GM21737 (cell line): Measurements from ENCODE around the gene RERE.
"Not testable (repeated sequence)": the region's sequence is repeated elsewhere in the genome, so short reads cannot be mapped to it uniquely, and the experiment has no call there.

Experiments used
- ATAC-seq: cut with Tn5 transposase; IDR thresholded peaks from one replicate; pipeline ENCODE4 v1.9.1; 2021; ENCODE audit warnings: mild to moderate bottlenecking, moderate library complexity; ENCODE audit not compliant: unreplicated experiment

RERE gene

DNA sequence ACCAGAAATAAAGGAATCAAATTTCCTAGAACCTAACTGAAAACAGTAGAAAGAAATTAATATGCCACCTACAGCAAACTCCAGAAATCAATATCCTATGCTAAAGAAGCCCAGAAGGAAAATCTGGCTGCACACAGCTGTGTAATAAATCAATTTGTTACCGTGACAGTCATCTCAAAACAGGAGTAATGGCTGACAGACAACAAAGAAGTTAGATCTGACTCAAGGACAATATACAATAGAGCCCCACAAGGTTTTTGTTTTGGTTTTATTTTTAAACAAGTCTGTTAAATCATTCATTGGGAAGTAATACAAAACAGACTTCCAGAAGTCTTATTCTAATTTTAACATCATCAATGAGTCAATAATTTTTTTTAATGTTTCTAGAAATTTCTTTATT, 168.4 kb downstream of the RERE start:
- no peak for ATAC-seq

DNA sequence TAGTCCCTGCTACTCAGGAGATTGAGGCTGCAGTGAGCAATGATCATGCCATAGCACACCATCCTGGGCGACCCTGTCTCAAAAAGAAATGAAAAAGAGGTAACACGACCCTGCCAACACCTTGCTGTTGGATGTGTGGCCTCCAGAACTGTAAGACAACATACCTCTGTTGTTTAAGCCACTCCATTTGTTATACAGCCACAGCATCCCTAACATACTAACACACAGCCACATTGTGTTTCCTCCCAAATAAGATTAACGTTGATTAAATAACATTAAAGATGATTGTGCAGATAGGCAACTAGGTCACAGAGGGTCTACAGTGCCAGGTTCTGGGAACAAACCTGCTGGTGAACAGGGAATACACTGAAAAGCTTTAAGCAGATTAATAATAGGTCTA, 170.4 kb downstream of the RERE start:
- no peak for ATAC-seq

DNA sequence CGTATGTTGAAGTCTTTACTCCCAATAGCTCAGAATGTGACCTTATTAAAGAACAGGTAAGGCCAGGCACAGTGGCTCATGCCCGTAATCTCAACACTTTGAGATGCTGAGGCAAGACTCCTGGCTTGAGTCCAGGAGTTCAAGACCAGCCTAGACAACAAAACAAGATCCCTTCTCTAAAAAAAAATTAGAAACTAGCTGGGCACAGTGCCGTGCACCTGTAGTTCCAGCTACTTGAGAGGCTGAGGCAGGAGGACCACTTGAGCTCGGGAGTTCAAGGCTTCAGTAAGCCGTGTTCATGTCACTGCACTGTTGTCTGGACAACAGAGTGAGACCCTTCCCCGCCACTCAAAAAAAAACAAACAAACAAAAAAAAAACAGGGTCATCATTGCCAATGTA, 171.3 kb downstream of the RERE start:
- no peak for ATAC-seq

DNA sequence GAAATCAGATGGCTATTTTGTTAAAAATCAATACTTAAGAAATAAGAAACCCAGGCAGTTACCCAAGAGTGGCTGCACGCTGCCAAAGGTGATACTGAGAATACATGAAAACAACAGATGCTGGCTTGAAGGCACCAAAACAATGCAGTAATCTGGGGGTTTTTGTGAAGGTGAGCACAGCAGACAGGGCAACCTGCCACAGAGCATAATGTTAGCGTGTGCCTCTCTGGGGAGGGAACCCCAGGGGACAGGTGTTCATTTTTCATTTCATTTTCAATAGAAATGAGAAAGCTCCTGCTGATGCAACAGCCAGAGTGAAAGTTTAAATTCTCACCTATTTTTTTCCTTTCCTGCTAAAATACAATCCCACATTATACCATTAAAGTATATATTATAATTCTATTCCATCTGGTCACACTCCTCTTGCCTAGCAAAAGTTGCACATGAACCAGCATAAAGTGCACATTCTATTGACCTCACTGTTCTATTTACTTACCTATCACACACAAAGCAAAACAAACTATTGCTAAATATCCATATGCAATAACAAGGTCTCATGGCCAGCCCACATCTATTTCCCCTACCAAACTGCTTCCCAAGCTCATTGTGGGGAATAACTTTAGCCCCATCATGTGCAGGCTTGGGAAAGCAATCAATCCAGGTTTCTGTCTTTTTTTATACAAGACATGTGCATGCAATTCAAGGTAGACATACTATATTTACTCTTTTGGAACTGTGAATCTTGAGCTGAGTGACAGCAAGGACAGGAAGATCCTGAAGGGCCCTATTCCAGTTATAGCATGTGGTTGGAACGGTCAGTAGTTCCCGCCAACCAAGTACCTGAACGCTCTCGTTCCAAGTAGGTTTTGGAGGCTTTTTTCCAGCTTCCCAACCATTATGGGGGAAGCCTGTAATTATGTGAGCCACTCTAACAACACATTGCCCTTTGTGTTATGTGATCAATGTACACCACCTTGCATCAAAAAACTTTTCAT, 173.6 kb downstream of the RERE start:
- peak; percentile 83 for ATAC-seq

DNA sequence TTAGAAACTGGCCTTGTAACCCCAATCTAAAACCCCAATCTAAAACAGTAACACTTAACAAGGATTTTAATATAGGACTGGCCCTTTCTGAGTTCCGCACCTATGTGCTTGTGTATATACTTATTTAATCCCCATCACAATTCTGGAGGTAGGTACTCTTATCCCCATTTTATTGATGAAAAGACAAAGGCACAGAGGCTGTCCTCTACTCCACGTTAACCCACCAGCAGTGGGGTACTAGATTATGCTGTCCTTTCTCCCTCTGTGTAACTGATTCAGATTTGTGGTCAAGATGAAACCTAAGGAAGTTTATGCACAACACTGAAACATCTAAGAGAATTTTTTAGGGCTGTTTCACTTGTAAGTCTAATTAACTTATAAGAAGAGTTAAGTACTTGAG, 175.3 kb downstream of the RERE start:
- no peak for ATAC-seq

DNA sequence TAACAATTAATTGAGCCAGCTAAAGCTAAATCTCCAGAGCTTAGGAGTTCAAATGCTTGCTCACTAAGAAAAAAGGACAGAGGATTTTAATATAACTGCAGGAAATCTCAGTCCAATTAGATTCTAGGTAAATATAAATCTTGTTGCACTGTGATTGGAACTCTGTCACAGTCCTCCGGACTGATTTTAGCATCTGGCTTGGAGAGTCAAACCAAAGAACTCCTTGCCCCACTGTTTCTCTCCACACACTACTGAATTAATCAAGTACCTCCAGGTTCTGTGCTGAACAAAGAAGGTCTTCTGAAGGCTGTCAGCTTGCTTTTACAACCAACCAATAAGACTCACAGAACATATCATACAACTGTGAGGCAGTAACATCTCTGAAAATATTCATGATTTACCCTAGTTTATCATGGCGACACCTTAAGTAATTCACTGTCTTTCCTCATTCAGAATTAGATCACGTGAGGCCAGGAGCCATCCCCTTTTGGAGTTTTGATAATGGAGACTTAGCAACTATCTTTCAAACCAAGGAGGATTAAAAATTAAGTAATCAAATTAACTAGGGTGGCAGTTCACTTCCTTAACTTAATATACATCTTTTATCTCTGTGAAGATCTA, 176.0 kb downstream of the RERE start:
- no peak for ATAC-seq

DNA sequence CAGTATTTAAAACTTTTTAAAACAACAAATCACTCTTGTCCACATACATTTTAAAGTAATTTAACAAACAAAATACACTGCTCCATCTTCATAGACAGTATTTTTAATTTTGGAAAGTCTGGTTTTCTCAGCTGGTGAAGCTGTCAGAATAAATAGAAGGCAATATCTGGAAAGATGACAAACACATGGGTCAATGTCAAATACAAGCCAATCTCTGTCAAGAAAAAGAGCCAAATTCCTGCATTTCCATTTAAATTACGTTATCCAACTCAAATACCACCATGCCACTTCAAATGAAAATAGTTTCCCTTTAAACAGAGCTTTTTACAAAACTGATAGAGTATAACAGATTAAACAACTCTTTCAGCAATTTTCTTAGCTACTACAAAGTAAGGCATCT, 176.5 kb downstream of the RERE start:
- no peak for ATAC-seq

DNA sequence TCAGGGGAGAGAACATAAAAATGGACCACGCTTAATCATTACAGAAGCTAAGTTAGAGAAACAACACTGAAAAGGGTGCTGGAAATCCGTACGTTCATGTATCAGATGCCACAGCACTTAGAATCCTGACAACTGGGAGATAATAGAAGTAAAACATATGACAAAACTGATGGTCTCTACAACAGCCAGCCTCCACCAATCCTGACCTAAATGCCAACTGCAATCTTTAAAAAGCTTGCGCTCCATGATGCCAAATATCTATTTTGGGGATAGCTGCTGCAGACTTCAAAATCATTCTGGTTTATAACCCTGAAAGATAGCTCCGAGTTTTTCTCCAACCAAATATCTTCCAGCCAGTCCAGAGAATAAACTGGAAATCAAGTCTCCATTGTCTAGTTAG, 178.3 kb downstream of the RERE start:
- ATAC-seq, result no peak

DNA sequence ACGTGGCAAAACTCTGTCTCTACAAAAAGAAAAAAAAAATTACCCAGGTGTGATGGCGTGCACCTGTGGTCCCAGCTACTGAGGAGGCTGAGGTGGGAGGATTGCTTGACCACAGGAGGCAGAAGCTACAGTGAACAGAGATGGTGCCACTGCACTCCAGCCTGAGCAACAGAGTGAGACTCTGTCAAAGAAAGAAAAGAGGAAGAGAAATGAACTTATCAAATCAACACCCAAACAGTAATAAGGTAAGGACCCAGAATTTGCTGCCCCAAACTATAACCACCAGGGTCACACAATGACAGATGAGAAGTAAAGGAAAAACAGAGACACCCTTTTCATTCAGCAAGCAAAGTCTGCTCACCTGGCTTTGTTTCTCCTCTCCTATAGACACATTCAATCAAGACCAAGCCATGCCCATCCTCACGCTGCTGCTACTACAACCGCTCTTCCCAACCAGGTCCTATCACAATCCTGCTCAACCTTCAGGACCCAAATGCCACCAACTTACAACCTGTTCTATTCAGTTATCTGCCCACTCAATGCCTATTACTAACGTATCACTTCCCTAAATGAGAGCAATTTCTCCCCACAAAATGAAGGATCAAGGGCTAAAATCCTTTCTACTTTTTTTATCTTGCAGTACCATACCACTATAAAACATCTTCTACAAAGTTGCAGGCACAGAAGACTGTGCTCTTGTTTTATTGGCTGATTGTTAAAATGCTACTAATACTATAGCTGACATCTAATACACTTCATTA, 183.5 kb downstream of the RERE start:
- ATAC-seq, result no peak

DNA sequence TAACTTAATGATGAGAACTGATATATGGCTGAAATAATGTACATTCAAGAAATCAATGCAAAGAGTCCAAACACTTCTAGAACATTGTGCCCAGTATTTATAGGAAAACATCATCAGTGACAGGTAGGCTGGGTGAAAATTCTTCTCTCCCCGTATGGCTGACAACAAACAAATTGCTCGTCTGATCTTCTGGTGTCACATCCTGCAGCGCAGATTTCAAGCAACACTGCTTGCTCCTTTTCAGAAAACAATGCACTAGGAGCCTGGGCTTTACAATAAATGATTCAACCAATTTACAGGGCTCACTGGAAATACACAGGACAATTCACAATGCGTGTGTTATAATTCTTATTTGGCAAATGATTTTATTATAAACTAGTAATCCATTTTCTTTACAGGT, 185.3 kb downstream of the RERE start:
- no peak for ATAC-seq

DNA sequence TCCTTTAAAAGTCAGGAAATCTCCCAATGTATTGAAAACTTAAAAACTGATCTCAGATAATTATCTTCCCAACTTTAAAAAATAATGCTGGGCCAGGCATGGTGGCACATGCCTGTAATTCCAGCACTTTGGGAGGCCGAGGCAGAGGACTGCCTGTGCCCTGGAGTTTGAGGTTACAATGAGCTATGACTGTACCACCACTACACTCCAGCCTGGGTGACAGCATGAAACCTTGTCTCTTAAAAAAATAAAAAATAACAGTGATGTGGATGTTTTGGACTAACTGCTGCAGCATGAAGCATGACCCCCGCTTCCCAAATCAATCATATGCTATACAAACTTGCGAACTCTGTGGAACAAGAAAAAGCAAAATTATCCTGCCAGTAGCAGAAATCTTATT, 186.3 kb downstream of the RERE start:
- ATAC-seq, result no peak

DNA sequence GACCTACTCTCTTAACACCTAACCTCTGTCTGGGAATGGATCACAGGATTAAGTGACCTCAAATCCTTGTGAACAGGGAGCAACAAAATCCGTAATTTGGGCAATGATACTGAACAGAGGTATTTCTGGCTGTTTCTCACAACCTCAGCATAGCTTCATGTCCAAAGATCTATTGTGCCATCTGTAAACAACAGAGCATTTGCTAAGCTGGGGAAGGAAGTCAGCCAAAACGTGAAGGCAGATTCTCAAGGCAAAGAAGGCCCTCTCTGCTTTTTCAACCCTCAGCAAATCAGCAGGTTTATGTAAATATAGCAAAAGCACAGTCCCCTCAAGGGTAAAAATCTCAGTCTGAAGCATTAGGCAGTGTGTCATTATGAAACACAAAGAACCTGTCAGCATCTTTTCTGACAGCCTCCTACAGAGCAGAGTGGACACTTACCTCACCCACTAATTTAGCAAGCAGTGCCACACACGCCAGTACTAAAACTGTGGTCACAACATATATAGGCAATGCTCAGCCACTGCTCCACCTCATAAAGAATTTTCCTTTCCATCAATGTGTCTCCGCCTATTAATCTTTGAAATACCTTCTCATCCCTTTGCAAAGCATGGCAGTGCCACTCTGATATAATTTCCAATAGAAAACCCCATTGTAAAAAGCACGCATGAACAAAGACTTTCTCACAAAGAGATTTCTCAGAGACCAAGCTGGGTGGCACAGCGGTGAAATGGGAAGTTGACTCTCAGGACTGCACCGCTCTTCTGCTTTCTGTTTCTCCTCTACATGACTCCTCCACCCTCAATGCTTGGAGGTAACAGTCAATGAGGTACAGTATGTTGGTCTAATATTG, 188.0 kb downstream of the RERE start:
- ATAC-seq, result peak; percentile 69

DNA sequence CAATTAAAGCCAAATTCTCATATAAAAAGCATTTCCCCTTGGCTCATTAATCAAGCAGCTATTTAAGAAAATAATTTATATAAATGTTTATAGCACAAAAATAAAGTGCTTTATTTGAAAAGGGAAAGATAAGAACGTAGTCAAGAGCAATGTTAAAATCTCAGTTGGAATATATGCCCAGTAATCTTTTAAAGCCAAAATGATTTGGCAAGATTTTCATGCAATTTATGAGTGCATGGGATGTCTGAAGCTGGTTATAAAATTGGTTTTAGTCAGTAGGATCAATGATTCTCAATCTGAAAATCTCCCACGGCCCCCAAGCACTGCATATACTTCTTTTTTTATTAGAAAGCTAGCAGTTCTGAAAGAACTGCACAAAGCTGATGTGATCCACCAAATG, 188.8 kb downstream of the RERE start:
- ATAC-seq, result no peak

DNA sequence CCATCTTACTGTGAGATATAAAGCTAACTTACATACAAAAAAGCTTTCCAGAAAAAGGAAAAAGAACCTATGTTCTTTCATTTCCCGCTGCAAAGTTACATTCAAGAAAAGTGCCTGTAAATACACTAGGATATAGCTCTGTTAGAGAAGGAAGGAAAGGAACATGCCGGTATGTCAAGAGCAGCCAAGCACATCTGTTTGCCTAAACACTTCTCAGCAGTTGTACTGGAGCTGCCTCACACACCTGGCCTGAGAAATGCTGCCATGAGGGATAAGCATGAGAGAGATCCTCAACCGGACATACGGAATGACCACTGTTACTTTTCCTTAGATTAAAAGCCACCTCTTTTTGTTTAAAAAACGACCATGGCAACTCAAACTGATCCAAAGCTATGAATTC, 189.7 kb downstream of the RERE start:
- ATAC-seq, result no peak

DNA sequence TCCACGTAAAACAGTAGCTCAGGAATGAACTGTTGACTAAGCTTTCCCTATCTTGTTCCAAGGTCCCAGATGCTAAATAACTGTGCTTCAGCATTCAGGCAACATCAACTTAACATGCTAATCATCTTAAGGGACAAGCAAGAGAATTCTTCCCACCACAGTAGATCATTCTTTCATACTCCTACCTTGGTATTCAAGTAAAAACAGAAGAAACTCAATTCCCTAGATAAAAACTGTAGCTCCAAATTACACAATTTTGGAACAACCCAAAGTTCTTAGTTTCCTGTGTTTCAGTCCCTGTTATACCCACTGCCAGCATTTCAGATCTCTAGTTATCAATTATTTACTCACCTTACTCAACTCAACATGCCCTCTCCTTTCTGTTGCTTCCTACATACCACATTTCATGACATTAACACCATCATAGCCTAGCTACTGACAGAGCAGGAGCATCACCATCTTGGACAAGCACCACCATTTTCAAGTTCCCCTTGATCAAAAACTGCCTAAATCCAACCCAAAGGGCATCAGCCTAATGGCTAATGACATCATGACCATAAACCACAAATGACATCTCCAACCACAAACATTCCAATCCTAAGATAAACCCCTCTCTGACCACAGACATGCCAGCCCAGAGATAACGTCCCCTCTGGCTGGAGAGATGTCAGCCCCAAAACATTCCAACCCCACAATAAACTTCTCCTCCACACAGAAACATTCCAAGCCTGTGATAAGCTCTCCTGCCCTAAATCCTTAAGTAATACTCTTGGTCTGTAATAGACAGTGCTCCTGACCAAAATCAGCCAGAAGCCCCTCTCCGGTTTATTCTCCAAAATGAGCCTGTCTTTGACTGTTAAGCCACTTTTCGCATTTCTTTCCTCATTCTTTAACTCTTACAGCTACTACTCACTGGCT, 191.2 kb downstream of the RERE start:
- ATAC-seq, result no peak

DNA sequence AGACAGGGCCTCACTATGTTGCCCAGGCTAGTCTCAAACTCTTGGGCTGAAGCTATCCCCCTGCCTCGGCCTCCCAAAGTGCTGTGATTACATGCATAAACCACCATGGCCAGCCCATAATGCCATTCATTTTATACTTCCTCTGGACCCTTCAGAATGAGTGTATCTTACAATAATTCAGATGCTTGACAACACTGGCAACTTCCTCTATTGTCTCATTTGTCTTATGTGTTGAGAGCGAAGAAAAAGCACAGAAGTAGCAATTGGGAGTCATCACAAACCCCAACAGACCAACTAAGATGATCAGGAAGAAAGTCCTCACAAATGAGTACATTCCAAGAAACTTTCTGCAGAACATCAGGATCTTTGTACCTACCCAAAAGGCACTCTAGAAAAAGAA, 191.9 kb downstream of the RERE start:
- ATAC-seq, result no peak

DNA sequence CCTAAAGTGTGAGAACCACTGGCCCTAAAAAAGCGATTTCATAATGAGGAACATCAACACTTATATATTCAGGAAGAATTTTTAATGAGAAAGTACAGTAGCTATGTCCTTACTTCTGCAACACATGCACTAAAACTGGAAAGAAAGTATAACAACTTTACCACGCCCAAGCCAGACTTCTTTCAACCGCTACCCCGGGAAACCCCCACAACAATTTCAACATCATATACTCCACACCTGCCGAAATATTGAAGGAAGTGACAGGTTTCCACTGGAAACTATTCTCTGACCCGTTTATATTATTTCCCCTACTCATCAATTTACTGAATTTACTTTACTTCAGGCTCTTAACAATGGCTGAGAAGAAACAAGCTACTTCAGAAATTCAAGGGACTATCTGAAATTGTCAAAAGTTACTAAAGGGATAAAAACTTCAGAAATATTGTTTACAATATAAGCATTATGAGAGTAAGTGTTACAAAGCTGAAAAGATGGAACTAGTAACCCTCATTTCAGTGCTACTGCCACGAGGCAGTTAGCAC, 193.7 kb downstream of the RERE start:
- ATAC-seq, result not testable (repeated sequence)

DNA sequence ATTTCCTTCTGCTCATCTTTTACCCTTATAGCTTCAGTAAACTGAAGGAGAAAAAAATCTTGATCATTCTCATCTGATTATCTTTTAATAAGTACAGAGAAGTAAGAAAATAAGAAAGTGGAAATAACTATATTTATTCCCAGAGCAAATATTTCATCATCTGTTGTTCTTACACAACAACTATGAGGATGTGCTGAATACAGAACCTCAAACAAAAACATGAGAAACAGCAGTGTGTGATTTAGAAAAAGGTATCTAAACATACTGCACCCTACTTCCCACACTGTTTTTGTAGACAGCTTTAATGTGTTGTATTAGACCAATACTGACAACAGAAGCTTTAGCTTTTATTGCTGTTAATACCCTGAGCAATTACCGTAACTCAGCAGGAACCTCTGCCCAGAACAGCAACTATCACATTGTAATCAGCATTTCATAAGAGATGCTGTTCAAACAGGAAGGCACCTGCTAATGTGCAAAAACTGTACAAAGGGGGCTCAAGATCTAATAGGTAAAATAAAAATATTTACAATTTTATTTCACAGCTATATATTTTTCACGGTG, 195.6 kb downstream of the RERE start:
- ATAC-seq, result not testable (repeated sequence)

DNA sequence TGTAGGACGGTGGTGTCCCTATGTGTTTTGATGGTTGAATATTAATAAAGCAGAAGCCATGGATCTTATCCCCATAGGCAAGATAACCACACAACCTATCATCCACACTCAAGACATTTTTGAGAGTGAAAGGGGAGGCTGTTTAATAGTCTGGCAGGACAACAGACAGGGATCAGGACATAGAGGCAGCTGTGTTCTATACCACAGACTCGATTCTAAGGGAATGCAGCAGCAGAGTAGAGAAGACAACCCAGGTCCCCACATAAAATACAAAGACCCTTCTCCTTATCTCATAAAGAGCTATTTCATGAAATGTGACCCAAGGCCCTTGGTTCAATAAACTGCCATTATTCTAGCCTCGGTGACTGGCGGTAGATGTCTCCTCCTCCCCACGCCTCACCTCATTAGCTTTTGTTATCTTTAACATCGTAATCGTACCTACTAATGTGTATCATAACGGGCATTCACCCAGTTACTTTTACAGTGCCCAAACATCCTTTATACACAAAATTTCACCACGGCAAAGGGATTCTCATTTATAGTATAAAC, 196.3 kb downstream of the RERE start:
- ATAC-seq, result not testable (repeated sequence)
